Ishikawa (cell line): ENCODE measurements around the gene SIGLEC6.

Experiments
- CEBPB ChIP-seq: IDR thresholded peaks from 2 replicates; pipeline ENCODE4 v1.6.1; 2012
- CREB1 ChIP-seq: IDR thresholded peaks from 2 replicates; pipeline ENCODE4 v1.6.1; 2012; ENCODE audit warnings: low read depth
- EP300 ChIP-seq: IDR thresholded peaks from 2 replicates; pipeline ENCODE4 v1.6.1; 2012; ENCODE audit warnings: borderline replicate concordance
- FOXM1 ChIP-seq: IDR thresholded peaks from 2 replicates; pipeline ENCODE4 v1.6.1; 2012; ENCODE audit warnings: low read depth, borderline replicate concordance
- YY1 ChIP-seq: IDR thresholded peaks from 2 replicates; pipeline ENCODE4 v1.6.1; 2012; ENCODE audit warnings: low read depth
- TF ChIP-seq, protein P1 (sequence below): IDR thresholded peaks from 2 replicates; pipeline ENCODE4 v1.6.1; 2012; ENCODE audit warnings: low read depth, mild to moderate bottlenecking
- TF ChIP-seq, protein P2 (sequence below): IDR thresholded peaks from 2 replicates; pipeline ENCODE4 v1.6.1; 2012

- TF ChIP-seq YY1 (no peak), FOXM1 (no peak), CREB1 (no peak), CEBPB (no peak), EP300 (no peak)
- TF ChIP-seq, protein P1, sequence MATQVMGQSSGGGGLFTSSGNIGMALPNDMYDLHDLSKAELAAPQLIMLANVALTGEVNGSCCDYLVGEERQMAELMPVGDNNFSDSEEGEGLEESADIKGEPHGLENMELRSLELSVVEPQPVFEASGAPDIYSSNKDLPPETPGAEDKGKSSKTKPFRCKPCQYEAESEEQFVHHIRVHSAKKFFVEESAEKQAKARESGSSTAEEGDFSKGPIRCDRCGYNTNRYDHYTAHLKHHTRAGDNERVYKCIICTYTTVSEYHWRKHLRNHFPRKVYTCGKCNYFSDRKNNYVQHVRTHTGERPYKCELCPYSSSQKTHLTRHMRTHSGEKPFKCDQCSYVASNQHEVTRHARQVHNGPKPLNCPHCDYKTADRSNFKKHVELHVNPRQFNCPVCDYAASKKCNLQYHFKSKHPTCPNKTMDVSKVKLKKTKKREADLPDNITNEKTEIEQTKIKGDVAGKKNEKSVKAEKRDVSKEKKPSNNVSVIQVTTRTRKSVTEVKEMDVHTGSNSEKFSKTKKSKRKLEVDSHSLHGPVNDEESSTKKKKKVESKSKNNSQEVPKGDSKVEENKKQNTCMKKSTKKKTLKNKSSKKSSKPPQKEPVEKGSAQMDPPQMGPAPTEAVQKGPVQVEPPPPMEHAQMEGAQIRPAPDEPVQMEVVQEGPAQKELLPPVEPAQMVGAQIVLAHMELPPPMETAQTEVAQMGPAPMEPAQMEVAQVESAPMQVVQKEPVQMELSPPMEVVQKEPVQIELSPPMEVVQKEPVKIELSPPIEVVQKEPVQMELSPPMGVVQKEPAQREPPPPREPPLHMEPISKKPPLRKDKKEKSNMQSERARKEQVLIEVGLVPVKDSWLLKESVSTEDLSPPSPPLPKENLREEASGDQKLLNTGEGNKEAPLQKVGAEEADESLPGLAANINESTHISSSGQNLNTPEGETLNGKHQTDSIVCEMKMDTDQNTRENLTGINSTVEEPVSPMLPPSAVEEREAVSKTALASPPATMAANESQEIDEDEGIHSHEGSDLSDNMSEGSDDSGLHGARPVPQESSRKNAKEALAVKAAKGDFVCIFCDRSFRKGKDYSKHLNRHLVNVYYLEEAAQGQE: no peak
- TF ChIP-seq, protein P2, sequence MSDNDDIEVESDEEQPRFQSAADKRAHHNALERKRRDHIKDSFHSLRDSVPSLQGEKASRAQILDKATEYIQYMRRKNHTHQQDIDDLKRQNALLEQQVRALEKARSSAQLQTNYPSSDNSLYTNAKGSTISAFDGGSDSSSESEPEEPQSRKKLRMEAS: no peak
Observed at GRCh38 chr19:51479531-51480331, 51.7 kb downstream of the SIGLEC6 start.
